HepG2 (cell line): ENCODE results near the gene CISD1. TPM values are rescaled to one million over a fixed set of nuclear protein-coding genes. Genes with fewer than 3 reads are reported as not detected.

Experiments used
- GATAD1 ChIP-seq: IDR thresholded peaks from 2 replicates; pipeline ENCODE4 v1.6.1; 2016; ENCODE audit warnings: missing genetic modification reagents, missing compliant biosample characterization
- KLF15 ChIP-seq: sonication (generic); formaldehyde crosslinking; IDR thresholded peaks from 2 replicates; pipeline ENCODE4 v1.8.1; 2023; ENCODE audit warnings: borderline replicate concordance, mild to moderate bottlenecking, inconsistent platforms, missing genetic modification reagents, mixed read lengths
- MED13 ChIP-seq: sonication (generic); formaldehyde crosslinking; IDR thresholded peaks from 2 replicates; pipeline ENCODE4 v1.5.0; 2020; ENCODE audit warnings: missing genetic modification reagents
- MYNN ChIP-seq: sonication (generic); formaldehyde crosslinking; IDR thresholded peaks from 2 replicates; pipeline ENCODE4 v1.4.0; 2020; ENCODE audit warnings: mild to moderate bottlenecking, low read depth, missing genetic modification reagents
- NR1H2 ChIP-seq: sonication (generic); formaldehyde crosslinking; IDR thresholded peaks from 2 replicates; pipeline ENCODE4 v1.8.1; 2022; ENCODE audit warnings: low read depth, missing genetic modification reagents, borderline replicate concordance
- SP1 ChIP-seq, 2 experiments: fragments of 450-650 bp in 1 of 2; sonication (generic) in 1 of 2; formaldehyde crosslinking in 1 of 2; IDR thresholded peaks; 2 replicates each; pipeline versions ENCODE4 v1.4.0 to v1.6.1; 2016 to 2020; ENCODE audit warnings: missing genetic modification reagents in 1 of 2
- XBP1 ChIP-seq: sonication (generic); formaldehyde crosslinking; IDR thresholded peaks from 2 replicates; pipeline ENCODE4 v1.5.0; 2020; ENCODE audit warnings: missing genetic modification reagents
- ZNF318 ChIP-seq: sonication (generic); formaldehyde crosslinking; IDR thresholded peaks from 2 replicates; pipeline ENCODE4 v1.4.0; 2020; ENCODE audit warnings: mild to moderate bottlenecking, missing genetic modification reagents
- ZNF644 ChIP-seq: IDR thresholded peaks from 2 replicates; pipeline ENCODE4 v1.6.1; 2016; ENCODE audit warnings: low read depth
- ZNF816 ChIP-seq: sonication (generic); formaldehyde crosslinking; IDR thresholded peaks from 2 replicates; pipeline ENCODE4 v1.8.0; 2022; ENCODE audit warnings: missing genetic modification reagents, mild to moderate bottlenecking, borderline replicate concordance
- polyA plus RNA-seq, 8 experiments: library from polyadenylated mRNA; depleted of rRNA in 3 of 8; stranded (reverse) in 7 of 8; unstranded in 1 of 8; fragments of >200 nt; fragmentation: Illumina TruSeq in 4 of 8; extraction: Trizol in 4 of 8; gene quantifications; 2 replicates each; pipeline versions ENCODE4 v1.2.1 to v1.2.3, GENCODE V29; 2011 to 2016; ENCODE audit warnings: low read depth in 4 of 8, missing spikeins in 1 of 8, mixed read lengths in 1 of 8; ENCODE audit not compliant: insufficient read depth in 1 of 8
- total RNA-seq, 5 experiments: library from RNA; depleted of rRNA; stranded (reverse); fragments of >200 nt; fragmentation: Illumina TruSeq; extraction: Trizol; gene quantifications; 2 replicates each; pipeline ENCODE4 v1.2.3, GENCODE V29; 2016; ENCODE audit warnings: low read depth in 1 of 5
- TF ChIP-seq, protein P1 (sequence below): sonication (generic); formaldehyde crosslinking; IDR thresholded peaks from 2 replicates; pipeline ENCODE4 v1.8.0; 2022; ENCODE audit warnings: missing genetic modification reagents, mild to moderate bottlenecking, moderate library complexity, borderline replicate concordance
- TF ChIP-seq, protein P2 (sequence below): sonication (generic); formaldehyde crosslinking; IDR thresholded peaks from 2 replicates; pipeline ENCODE4 v1.4.0; 2020; ENCODE audit warnings: missing genetic modification reagents

Gene CISD1
- total and polyA plus RNA-seq, 2 of the 13 experiments (the other 11 are each of a cell fraction or from before 2014, with no cell fraction given), result 63.4 to 78.9 TPM

DNA sequence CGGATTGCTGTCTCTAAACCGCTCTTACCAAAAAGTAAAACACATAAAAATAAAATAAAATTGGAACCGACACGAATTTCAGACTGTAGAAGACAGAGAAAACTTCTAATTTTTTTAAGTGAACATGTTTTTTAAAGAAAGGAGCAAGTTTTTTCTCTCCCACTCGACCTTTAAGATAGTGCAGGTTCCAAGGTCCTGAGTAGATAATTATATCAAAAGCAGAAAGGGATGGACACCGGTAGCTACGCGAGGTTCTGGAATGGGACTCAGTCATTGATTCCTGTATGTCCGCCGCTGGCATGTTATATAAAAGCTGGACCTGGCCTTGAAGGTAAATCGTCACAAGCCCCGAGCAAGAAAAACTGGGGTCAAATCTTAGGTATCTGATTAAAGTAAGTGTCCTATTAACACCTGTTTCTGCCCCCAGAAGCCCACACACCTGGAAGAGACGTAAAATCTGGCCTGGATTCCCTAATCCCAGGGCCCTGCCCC lies 462 bp upstream of the CISD1 start (continued):
- TF ChIP-seq, protein P1, sequence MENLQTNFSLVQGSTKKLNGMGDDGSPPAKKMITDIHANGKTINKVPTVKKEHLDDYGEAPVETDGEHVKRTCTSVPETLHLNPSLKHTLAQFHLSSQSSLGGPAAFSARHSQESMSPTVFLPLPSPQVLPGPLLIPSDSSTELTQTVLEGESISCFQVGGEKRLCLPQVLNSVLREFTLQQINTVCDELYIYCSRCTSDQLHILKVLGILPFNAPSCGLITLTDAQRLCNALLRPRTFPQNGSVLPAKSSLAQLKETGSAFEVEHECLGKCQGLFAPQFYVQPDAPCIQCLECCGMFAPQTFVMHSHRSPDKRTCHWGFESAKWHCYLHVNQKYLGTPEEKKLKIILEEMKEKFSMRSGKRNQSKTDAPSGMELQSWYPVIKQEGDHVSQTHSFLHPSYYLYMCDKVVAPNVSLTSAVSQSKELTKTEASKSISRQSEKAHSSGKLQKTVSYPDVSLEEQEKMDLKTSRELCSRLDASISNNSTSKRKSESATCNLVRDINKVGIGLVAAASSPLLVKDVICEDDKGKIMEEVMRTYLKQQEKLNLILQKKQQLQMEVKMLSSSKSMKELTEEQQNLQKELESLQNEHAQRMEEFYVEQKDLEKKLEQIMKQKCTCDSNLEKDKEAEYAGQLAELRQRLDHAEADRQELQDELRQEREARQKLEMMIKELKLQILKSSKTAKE, result no peak
- TF ChIP-seq SP1 (IDR thresholded peaks at IDR 0.05) (peak; percentile 20; the same call in 1 of the 2 replicates), SP1 (CRISPR knock-in tag; IDR thresholded peaks at IDR 0.05) (no peak), KLF15 (no peak), XBP1 (CRISPR knock-in tag) (0 out of 2 replicates have a peak, but pooled peaks have one; percentile 3), GATAD1 (no peak), ZNF318 (no peak), ZNF816 (CRISPR knock-in tag) (0 out of 2 replicates have a peak, but pooled peaks have one; percentile 15), MED13 (CRISPR knock-in tag) (peak; percentile 26; the same call in 1 of the 2 replicates), NR1H2 (CRISPR knock-in tag) (no peak), ZNF644 (CRISPR knock-in tag) (no peak), MYNN (CRISPR knock-in tag) (no peak)
- TF ChIP-seq, protein P2, sequence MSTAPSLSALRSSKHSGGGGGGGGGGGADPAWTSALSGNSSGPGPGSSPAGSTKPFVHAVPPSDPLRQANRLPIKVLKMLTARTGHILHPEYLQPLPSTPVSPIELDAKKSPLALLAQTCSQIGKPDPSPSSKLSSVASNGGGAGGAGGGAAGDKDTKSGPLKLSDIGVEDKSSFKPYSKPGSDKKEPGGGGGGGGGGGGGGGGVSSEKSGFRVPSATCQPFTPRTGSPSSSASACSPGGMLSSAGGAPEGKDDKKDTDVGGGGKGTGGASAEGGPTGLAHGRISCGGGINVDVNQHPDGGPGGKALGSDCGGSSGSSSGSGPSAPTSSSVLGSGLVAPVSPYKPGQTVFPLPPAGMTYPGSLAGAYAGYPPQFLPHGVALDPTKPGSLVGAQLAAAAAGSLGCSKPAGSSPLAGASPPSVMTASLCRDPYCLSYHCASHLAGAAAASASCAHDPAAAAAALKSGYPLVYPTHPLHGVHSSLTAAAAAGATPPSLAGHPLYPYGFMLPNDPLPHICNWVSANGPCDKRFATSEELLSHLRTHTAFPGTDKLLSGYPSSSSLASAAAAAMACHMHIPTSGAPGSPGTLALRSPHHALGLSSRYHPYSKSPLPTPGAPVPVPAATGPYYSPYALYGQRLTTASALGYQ (CRISPR knock-in tag), result 0 out of 2 replicates have a peak, but pooled peaks have one; percentile 19
